Measurements from ENCODE around the gene CDA. TPM values are rescaled to one million over a fixed set of nuclear protein-coding genes. Genes with fewer than 3 reads are reported as not detected.

CDA gene
- total RNA-seq, 4 donors from 2014 or later, result 5.3 to 24.1 (median 18.5) TPM

DNA sequence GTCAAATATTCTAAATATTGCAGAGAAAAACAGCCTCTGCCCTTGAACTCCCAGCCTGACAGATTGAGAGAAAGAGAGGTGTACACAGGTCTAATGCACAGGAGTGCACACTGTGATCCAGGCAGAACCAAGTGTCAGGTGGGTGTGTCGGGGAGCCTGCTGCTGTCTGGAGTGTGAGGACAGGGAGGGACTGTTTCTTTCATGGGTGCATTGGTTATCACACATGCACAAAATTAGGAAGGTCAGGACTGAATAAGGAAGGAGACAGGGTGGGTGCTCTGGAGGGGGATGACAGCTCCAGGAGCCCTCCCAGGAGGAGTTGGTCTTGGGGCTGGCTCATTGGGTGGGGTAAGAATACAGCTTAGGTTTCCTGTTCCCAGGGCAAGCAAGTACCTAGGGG lies 31.1 kb downstream of the CDA start:
- DNase-seq (ENCODE audit: low spot score in 2 of 2), result no peak
- intact Hi-C loops (cut with DNase I; ENCODE audit: low total_unique reads), result no loop called here
- no peak overlapping the region for H3K4me3 ChIP-seq (ENCODE audit: low read depth, poor library complexity, severe bottlenecking)
- no peak for TF ChIP-seq POLR2A (IDR thresholded peaks at IDR 0.05)
- TF ChIP-seq, protein P1, sequence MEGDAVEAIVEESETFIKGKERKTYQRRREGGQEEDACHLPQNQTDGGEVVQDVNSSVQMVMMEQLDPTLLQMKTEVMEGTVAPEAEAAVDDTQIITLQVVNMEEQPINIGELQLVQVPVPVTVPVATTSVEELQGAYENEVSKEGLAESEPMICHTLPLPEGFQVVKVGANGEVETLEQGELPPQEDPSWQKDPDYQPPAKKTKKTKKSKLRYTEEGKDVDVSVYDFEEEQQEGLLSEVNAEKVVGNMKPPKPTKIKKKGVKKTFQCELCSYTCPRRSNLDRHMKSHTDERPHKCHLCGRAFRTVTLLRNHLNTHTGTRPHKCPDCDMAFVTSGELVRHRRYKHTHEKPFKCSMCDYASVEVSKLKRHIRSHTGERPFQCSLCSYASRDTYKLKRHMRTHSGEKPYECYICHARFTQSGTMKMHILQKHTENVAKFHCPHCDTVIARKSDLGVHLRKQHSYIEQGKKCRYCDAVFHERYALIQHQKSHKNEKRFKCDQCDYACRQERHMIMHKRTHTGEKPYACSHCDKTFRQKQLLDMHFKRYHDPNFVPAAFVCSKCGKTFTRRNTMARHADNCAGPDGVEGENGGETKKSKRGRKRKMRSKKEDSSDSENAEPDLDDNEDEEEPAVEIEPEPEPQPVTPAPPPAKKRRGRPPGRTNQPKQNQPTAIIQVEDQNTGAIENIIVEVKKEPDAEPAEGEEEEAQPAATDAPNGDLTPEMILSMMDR (IDR thresholded peaks at IDR 0.05), result no peak
- WGBS, 2 donors, result 92% methylated on average over 1 of the region's 1 CpG

DNA sequence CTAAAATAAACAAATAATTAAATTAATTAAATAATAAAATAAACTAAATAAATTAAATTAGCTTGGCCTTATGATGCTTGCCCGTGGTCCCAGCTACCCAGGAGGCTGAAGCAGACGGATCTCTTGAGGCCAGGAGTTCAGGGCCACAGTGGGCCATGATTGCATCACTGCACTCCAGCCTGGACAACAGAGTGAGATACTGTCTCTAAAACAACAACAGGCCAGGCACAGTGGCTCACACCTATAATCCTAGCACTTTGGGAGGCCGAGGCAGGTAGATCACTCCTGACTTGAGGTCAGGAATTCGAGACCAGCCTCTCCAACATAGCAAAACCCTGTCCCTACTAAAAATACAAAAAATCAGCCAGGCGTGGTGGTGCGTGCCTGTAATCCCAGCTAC lies 32.1 kb downstream of the CDA start:
- 89 to 94% methylated on average over 6 of the region's 6 CpGs for WGBS, 2 donors
- TF ChIP-seq, protein P1 (IDR thresholded peaks at IDR 0.05), result no peak
- TF ChIP-seq POLR2A (IDR thresholded peaks at IDR 0.05), result no peak
- intact Hi-C loops (cut with DNase I; ENCODE audit: low total_unique reads), result no loop called here
- no peak overlapping the region for H3K4me3 ChIP-seq (ENCODE audit: low read depth, poor library complexity, severe bottlenecking)
- DNase-seq (ENCODE audit: low spot score in 2 of 2), result no peak

DNA sequence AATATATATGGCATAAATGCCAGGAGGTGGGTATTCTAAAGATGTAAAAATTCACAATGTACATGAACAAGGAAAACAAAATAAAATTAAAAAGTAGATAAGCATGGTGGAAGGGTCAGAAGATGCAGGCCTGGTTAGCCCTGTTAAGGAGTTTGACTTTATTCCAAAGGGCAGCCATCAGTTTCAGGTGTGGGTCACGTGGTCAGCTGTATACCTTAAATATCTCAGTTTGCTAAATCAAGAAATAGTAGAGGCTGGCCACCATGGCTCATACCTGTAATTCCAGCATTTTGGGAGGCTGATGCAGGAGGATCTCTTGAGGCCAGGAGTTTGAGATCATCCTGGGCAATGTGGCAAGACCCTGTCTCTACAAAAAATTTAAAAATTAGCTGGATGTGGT lies 35.8 kb downstream of the CDA start:
- no peak for DNase-seq (ENCODE audit: low spot score in 2 of 2)
- intact Hi-C loops (cut with DNase I; ENCODE audit: low total_unique reads), result no loop called here
- H3K4me3 ChIP-seq (ENCODE audit: low read depth, poor library complexity, severe bottlenecking), result no peak overlapping the region
- WGBS, 2 donors, result 86 to 90% methylated on average over 1 of the region's 1 CpG
- no peak for TF ChIP-seq POLR2A (IDR thresholded peaks at IDR 0.05)

DNA sequence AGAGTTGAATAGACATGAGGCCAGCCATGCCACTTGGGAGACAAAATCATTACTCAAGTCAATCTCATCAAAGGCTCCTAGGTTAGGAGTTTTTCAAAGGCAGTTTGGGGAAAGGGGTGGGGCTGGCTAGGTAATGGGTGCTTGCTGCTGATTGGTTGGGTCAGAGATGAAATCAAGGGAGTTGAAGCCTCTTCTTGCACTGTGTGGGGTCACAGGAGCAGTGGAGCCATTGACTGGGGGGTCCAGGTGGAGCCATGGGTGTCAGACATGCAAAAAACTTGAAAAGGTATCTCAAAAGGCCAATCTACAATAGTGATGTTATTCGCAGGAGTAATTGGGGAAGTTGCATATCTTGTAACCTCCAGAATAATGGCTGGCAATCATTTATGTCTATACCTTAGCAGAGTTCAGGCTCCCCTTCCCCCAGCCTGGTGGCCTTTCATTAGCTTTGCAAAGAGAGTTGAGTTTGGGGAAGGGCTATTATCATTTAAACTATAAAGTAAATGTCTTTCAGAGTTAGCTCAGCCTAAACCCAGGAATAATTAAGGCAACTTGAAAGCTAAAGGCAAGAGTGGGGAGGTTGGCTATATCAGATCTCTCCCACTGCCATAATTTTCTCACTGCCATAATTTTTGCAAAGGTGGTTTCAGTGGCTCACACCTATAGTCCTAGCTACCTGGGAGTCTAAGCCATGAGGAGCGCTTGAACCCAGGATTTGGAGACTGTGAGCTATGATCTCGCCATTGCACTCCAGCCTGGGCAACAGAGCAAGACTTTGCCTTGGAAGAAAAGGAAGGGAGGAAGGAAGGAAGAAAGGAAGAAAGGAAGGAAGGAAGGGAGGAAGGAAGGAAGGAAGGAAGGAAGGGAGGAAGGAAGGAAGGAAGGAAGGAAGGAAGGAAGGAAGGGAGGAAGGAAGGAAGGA lies 36.5 kb downstream of the CDA start:
- TF ChIP-seq, protein P1 (IDR thresholded peaks at IDR 0.05), result no peak
- TF ChIP-seq POLR2A (IDR thresholded peaks at IDR 0.05), result no peak
- intact Hi-C loops (cut with DNase I; ENCODE audit: low total_unique reads), result no loop called here

DNA sequence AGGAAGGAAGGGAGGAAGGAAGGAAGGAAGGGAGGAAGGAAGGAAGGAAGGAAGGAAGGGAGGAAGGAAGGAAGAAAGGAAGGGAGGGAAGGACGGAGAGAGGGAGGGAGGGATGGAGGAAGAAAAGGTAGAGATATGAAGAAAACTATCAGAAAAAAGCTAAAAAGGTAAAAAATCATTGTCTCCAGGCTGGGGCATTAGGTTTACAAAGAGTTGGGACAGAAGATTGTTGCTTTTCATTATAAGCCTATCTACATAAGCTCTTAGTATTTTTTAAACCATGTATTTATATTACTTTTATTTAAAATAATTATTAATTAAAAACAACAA lies 37.2 kb downstream of the CDA start:
- TF ChIP-seq, protein P1 (IDR thresholded peaks at IDR 0.05), result no peak
- TF ChIP-seq POLR2A (IDR thresholded peaks at IDR 0.05), result no peak
- 48 to 70% methylated on average over 1 of the region's 1 CpG for WGBS, 2 donors
- intact Hi-C loops (cut with DNase I; ENCODE audit: low total_unique reads), result no loop called here
- DNase-seq (ENCODE audit: low spot score in 2 of 2), result no peak
- H3K4me3 ChIP-seq (ENCODE audit: low read depth, poor library complexity, severe bottlenecking), result no peak overlapping the region

More for the DNA sequence above, 36.5 kb downstream of the CDA start:
- H3K4me3 ChIP-seq (ENCODE audit: low read depth, poor library complexity, severe bottlenecking), result no peak overlapping the region
- DNase-seq (ENCODE audit: low spot score in 2 of 2), result no peak
- WGBS, 2 donors, result 68 to 80% methylated on average over 3 of the region's 3 CpGs

DNA sequence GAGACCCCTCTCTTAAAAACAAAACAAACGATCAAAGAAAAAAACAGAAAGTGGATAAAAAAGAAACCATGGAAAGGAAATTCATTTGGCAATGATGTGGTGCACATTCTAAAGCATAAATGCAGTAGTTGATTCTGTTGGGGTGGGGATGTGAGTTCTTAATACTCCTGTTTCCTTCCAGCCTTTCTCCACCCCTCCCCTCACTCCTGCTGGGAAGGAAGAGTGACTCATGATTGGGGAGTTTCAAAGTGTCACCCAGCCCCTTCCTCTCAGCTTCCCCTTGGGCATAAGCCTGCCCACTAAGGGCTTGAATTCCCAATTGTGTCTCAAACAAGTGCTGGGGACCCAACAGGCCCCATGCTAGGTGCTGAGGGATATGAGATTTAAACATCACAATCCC lies 37.6 kb downstream of the CDA start:
- no peak overlapping the region for H3K4me3 ChIP-seq (ENCODE audit: low read depth, poor library complexity, severe bottlenecking)
- TF ChIP-seq, protein P1 (IDR thresholded peaks at IDR 0.05), result no peak
- TF ChIP-seq POLR2A (IDR thresholded peaks at IDR 0.05), result no peak
- DNase-seq (ENCODE audit: low spot score in 2 of 2), result no peak
- intact Hi-C loops (cut with DNase I; ENCODE audit: low total_unique reads), result no loop called here
- WGBS, 2 donors, result 61 to 68% methylated on average over 1 of the region's 1 CpG
